Neural progenitor cell (in vitro differentiated cells): ENCODE measurements around the gene RNF13.

Experiments
- CTCF ChIP-seq: fragments of 200-600 bp; sonication (generic); IDR thresholded peaks from 2 replicates; pipeline ENCODE4 v1.5.1; 2017; ENCODE audit warnings: antibody characterized with exemption, mild to moderate bottlenecking
- EZH2 ChIP-seq: fragments of 200-600 bp; sonication (generic); IDR thresholded peaks from 2 replicates; pipeline ENCODE4 v1.6.1; 2017; ENCODE audit warnings: antibody characterized with exemption, mild to moderate bottlenecking, moderate library complexity

DNA sequence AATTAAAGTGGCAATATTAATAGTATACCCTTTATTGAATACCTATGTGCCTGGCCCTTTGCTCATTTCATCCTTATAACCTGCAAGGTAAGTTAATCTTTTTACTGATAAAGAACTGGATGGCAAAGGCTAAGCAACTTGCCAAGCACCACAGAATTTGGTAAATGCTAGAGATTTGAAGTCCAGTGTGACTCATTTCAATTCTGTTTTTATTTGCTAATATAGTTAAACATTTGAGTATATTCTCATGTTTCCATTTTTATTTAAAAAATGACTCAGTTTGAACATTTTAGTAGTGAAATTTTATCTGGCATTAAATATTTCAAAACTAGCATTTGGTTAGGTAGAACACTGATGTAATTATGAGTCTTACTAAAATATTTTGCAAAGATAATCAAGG is 146.4 kb downstream of the RNF13 start:
- TF ChIP-seq CTCF = no peak
- TF ChIP-seq EZH2 = no peak
